HCT116 (cell line): ENCODE results near the gene CREB1. TPM values are rescaled to one million over a fixed set of nuclear protein-coding genes. Genes with fewer than 3 reads are reported as not detected.

Source experiments
- ATAC-seq: fragments of 200-7000 bp; cut with Tn5 transposase; 2 replicates; pipeline ENCODE4 v1.9.1; 2020; ENCODE audit warnings: mild to moderate bottlenecking, moderate library complexity
- BruUV-seq: library from RNA; stranded (reverse); fragments of 400-500 nt; replicated peaks from 2 replicates; lab custom pipeline; 2021; lab: Mats Ljungman, UMichigan
- CTCF ChIA-PET: fragments of 300-600 bp; sonication (Branson Sonifier 250); formaldehyde crosslinking; loops from one replicate; lab custom pipeline; 2021; ENCODE audit warnings: antibody characterized with exemption; lab: Charles Lee
- POLR2A ChIA-PET: fragments of 300-600, 350-600 bp; sonication (Branson Sonifier 250); formaldehyde crosslinking; loops from one replicate; lab custom pipeline; 2021; ENCODE audit warnings: antibody characterized with exemption; lab: Charles Lee
- RAD21 ChIA-PET, 2 experiments: fragments of 300-600 bp; sonication (Branson Sonifier 250); formaldehyde crosslinking; loops; one replicate each; lab custom pipeline; 2023; ENCODE audit warnings: low total read pairs in 2 of 2; ENCODE audit not compliant: uncharacterized antibody in 2 of 2, unreplicated experiment in 2 of 2, low non-redundant PET in 1 of 2; lab: Charles Lee
- DNase-seq: peaks from one replicate; pipeline ENCODE4 v3.0.0-alpha.2; 2010; ENCODE audit warnings: low read depth, low spot score
- H2AFZ ChIP-seq: fragments of 200-600 bp; shearing (Covaris generic), sonication (generic); 2 replicates; pipeline ENCODE4 v1.6.1; 2017; ENCODE audit warnings: low read depth, mixed run types, mixed read lengths, antibody characterized with exemption, low read length; ENCODE audit not compliant: poor library complexity, severe bottlenecking
- H3K27ac ChIP-seq: 2 replicates; pipeline ENCODE4 v1.5.1; 2012; ENCODE audit warnings: low read depth, low read length
- H3K27me3 ChIP-seq: fragments of 200-600 bp; sonication (generic); 2 replicates; pipeline ENCODE4 v1.6.1; 2016; ENCODE audit warnings: mixed run types, low read length, mixed read lengths; ENCODE audit not compliant: insufficient read depth
- H3K36me3 ChIP-seq, 2 experiments: fragments of 200-500 bp in 1 of 2; fragments of 200-600 bp in 1 of 2; sonication (Bioruptor generic) in 1 of 2; sonication (generic) in 1 of 2; 2 replicates each; pipeline versions ENCODE4 v1.5.1 to v1.6.1; 2014 to 2016; ENCODE audit warnings: low read length in 2 of 2, inconsistent platforms in 1 of 2, mixed read lengths in 1 of 2, mixed run types in 1 of 2; ENCODE audit not compliant: insufficient read depth in 2 of 2, control insufficient read depth in 1 of 2
- H3K4me1 ChIP-seq, 2 experiments: fragments of 200-600 bp in 1 of 2; sonication (generic) in 1 of 2; 2 replicates each; pipeline versions ENCODE4 v1.5.1 to v1.6.1; 2012 to 2017; ENCODE audit warnings: low read length in 2 of 2, inconsistent platforms in 1 of 2, mild to moderate bottlenecking in 1 of 2, mixed read lengths in 1 of 2, mixed run types in 1 of 2, moderate library complexity in 1 of 2; ENCODE audit not compliant: insufficient read depth in 2 of 2, control insufficient read depth in 1 of 2
- H3K4me2 ChIP-seq: fragments of 200-600 bp; sonication (generic); 2 replicates; pipeline ENCODE4 v1.6.1; 2017; ENCODE audit warnings: mixed run types, low read length, mixed read lengths
- H3K4me3 ChIP-seq, 2 experiments: fragments of 200-600 bp in 1 of 2; sonication (generic) in 1 of 2; replicated peaks in 1 of 2; 2 replicates each; pipeline ENCODE4 v1.5.1; 2011 to 2016; ENCODE audit warnings: low read length in 2 of 2, control low read depth in 1 of 2, low read depth in 1 of 2, mild to moderate bottlenecking in 1 of 2, mixed read lengths in 1 of 2, mixed run types in 1 of 2
- H3K79me2 ChIP-seq: fragments of 200-600 bp; sonication (generic); 2 replicates; pipeline ENCODE4 v1.6.1; 2017; ENCODE audit warnings: mild to moderate bottlenecking, mixed run types, low read length, moderate library complexity, mixed read lengths; ENCODE audit not compliant: insufficient read depth
- H3K9ac ChIP-seq: fragments of 200-600 bp; sonication (generic); 2 replicates; pipeline ENCODE4 v1.6.1; 2016; ENCODE audit warnings: low read length, mixed read lengths
- H3K9me2 ChIP-seq: fragments of 200-600 bp; sonication (generic), shearing (Covaris generic); 2 replicates; pipeline ENCODE4 v1.6.1; 2017; ENCODE audit warnings: mixed run types, mild to moderate bottlenecking, moderate library complexity; ENCODE audit not compliant: insufficient read depth
- H3K9me3 ChIP-seq, 2 experiments: fragments of 200-500 bp in 1 of 2; fragments of 200-600 bp in 1 of 2; sonication (Bioruptor generic) in 1 of 2; sonication (generic) in 1 of 2; 2 replicates each; pipeline ENCODE4 v1.6.1; 2014 to 2017; ENCODE audit warnings: low read length in 2 of 2, mixed read lengths in 2 of 2, inconsistent platforms in 1 of 2, low read depth in 1 of 2, mild to moderate bottlenecking in 1 of 2, mixed run types in 1 of 2, moderate library complexity in 1 of 2; ENCODE audit not compliant: control insufficient read depth in 1 of 2, insufficient read depth in 1 of 2
- H4K20me1 ChIP-seq: fragments of 200-600 bp; sonication (generic), shearing (Covaris generic); 2 replicates; pipeline ENCODE4 v1.6.1; 2017; ENCODE audit warnings: mixed run types, mild to moderate bottlenecking, moderate library complexity; ENCODE audit not compliant: insufficient read depth
- EGR1 ChIP-seq: IDR thresholded peaks from 2 replicates; pipeline ENCODE4 v1.6.1; 2012; ENCODE audit warnings: low read depth
- FOSL1 ChIP-seq: IDR thresholded peaks from 2 replicates; pipeline ENCODE4 v1.6.1; 2012; ENCODE audit warnings: low read depth
- SIN3A ChIP-seq: IDR thresholded peaks from 2 replicates; pipeline ENCODE4 v1.6.1; 2012; ENCODE audit warnings: low read depth
- SP1 ChIP-seq: IDR thresholded peaks from 2 replicates; pipeline ENCODE4 v1.6.1; 2012; ENCODE audit warnings: low read depth
- SRF ChIP-seq: IDR thresholded peaks from 2 replicates; pipeline ENCODE4 v1.6.1; 2012; ENCODE audit warnings: low read depth
- TCF7L2 ChIP-seq: IDR thresholded peaks from 2 replicates; pipeline ENCODE4 v1.7.0; 2011; ENCODE audit warnings: borderline replicate concordance, inconsistent platforms; ENCODE audit not compliant: insufficient read depth, insufficient read length; ENCODE audit errors: extremely low read depth
- intact Hi-C: fragments of 100-400 bp; cut with micrococcal nuclease; formaldehyde crosslinking; loops from 2 replicates; pipeline ENCODE4 v1.10.0; 2022
- total RNA-seq: library from RNA; stranded (reverse); gene quantifications from one replicate; pipeline ENCODE4 v1.2.1, GENCODE V29; 2021; ENCODE audit not compliant: unreplicated experiment
- TF ChIP-seq, protein P1 (sequence below), 3 experiments: fragments of 200-600 bp in 1 of 3; sonication (generic) in 1 of 3; IDR thresholded peaks in 2 of 3; conservative IDR thresholded peaks in 1 of 3; 2 replicates each; pipeline ENCODE4 v1.5.1; 2012 to 2017; ENCODE audit warnings: low read depth in 2 of 3, low read length in 2 of 3, antibody characterized with exemption in 1 of 3, borderline replicate concordance in 1 of 3, control low read depth in 1 of 3, mild to moderate bottlenecking in 1 of 3, mixed read lengths in 1 of 3, mixed run types in 1 of 3, moderate library complexity in 1 of 3; ENCODE audit not compliant: insufficient read depth in 1 of 3
- TF ChIP-seq, protein P2 (sequence below): IDR thresholded peaks from 2 replicates; pipeline ENCODE4 v1.6.1; 2012

Gene CREB1
- total RNA-seq, 1 experiment from 2014 or later: 60.4 TPM

DNA sequence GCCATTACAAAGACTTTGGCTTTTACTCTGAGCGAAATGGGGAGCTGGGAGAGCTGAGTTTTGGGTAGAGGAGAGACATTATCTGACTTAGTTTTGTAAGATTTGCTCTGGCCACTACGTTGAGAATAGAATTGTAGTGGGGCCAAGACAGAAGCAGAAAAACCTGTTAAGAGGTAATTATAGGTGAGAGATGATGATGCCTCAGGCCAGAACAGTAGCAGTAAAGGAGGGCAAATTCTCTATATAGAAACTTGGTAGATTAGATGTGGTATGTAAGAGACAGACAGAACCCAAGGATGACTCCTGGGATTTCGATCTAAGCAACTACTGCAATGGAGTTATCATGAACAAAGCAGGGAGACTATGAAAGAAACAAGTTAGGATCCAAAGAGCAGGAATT, 17.4 kb upstream of the CREB1 start:
- Histone ChIP-seq H3K27ac (no peak overlapping the region), H3K4me3 (no peak overlapping the region), H3K4me1 (no peaks in the 10 kb centered on the region), H3K79me2 (no peaks in the 10 kb centered on the region), H3K9me2 (no peaks in the 10 kb centered on the region), H3K9ac (no peak overlapping the region), H3K9me3 (no peaks in the 10 kb centered on the region), H2AFZ (no peak overlapping the region), H4K20me1 (no peaks in the 10 kb centered on the region), H3K4me2 (no peak overlapping the region), H3K27me3 (no peaks in the 10 kb centered on the region), H3K36me3 (no peaks in the 10 kb centered on the region)
- intact Hi-C loops: no loop called here
- no TSS peak for BruUV-seq
- ChIA-PET RAD21 (no interaction called here), CTCF (no interaction called here), POLR2A (no interaction called here)
- DNase-seq: no peak
- no peak for ATAC-seq
- TF ChIP-seq, protein P1, sequence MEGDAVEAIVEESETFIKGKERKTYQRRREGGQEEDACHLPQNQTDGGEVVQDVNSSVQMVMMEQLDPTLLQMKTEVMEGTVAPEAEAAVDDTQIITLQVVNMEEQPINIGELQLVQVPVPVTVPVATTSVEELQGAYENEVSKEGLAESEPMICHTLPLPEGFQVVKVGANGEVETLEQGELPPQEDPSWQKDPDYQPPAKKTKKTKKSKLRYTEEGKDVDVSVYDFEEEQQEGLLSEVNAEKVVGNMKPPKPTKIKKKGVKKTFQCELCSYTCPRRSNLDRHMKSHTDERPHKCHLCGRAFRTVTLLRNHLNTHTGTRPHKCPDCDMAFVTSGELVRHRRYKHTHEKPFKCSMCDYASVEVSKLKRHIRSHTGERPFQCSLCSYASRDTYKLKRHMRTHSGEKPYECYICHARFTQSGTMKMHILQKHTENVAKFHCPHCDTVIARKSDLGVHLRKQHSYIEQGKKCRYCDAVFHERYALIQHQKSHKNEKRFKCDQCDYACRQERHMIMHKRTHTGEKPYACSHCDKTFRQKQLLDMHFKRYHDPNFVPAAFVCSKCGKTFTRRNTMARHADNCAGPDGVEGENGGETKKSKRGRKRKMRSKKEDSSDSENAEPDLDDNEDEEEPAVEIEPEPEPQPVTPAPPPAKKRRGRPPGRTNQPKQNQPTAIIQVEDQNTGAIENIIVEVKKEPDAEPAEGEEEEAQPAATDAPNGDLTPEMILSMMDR (IDR thresholded peaks at IDR 0.05 in 2 of 3, conservative IDR thresholded peaks at IDR 0.05 in 1 of 3; ENCODE audit: borderline replicate concordance in 1 of 3, insufficient read depth in 1 of 3, low read depth in 2 of 3, low read length in 2 of 3): no peak
- no peak for TF ChIP-seq TCF7L2

DNA sequence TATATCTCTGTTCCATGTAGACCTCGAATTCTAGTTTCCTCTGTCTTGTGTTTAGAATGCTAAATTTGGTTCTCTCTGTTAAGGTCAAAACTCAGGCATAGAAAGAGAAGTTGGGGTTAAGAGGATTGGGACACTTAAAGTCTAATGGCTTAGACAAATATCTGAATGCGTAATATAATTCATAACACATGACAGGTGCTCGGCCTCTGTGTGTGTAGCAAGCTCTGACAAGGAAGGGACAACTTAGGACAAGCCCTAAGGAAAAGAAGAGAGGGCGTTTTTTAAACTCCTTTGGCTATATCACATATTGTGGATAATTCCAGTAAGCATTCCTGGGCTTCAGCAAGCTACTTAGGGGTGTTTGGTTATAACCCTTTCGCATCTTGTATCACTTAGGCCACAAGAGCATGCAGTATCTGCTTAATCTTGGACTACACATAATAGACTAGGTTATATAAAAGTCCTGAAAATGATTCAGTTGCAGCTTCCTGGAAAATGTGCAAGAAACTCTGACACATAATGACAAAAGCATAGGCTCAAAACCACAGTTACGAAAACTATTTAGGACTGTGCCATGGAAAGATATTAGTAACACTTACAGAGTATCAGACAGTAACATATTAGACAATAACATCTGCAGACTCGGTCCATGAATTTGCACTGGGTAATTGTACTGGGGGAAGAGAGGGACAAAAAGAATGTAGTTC, 16.1 kb upstream of the CREB1 start:
- no peaks in the 10 kb centered on the region for H3K27me3 ChIP-seq
- TF ChIP-seq SRF (no peak), SIN3A (no peak), SP1 (0 out of 2 replicates have a peak, but pooled peaks have one; percentile 19), EGR1 (no peak), FOSL1 (peak; percentile 29; the same call in 1 of the 2 replicates)
- TF ChIP-seq, protein P2, sequence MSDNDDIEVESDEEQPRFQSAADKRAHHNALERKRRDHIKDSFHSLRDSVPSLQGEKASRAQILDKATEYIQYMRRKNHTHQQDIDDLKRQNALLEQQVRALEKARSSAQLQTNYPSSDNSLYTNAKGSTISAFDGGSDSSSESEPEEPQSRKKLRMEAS: no peak
- H3K9ac ChIP-seq: no peak overlapping the region
- BruUV-seq: no TSS peak
- no peaks in the 10 kb centered on the region for H3K79me2 ChIP-seq
- POLR2A ChIA-PET: no interaction called here
- no peaks in the 10 kb centered on the region for H3K9me3 ChIP-seq
- H3K9me2 ChIP-seq: no peaks in the 10 kb centered on the region
- no peak overlapping the region for H2AFZ ChIP-seq
- no peak overlapping the region for H3K27ac ChIP-seq
- CTCF ChIA-PET: no interaction called here
- DNase-seq (no peak), ATAC-seq (no peak)
- RAD21 ChIA-PET: no interaction called here
- intact Hi-C loops: no loop called here
- H3K4me2 ChIP-seq: no peak overlapping the region
- H3K4me1 ChIP-seq: no peaks in the 10 kb centered on the region
- H3K4me3 ChIP-seq: no peak overlapping the region
- no peaks in the 10 kb centered on the region for H3K36me3 ChIP-seq
- H4K20me1 ChIP-seq: no peaks in the 10 kb centered on the region
